ENCODE results near the gene LAGE3.
"Not testable (repeated sequence)": the region's sequence is repeated elsewhere in the genome, so short reads cannot be mapped to it uniquely, and the experiment has no call there.

Gene LAGE3

DNA sequence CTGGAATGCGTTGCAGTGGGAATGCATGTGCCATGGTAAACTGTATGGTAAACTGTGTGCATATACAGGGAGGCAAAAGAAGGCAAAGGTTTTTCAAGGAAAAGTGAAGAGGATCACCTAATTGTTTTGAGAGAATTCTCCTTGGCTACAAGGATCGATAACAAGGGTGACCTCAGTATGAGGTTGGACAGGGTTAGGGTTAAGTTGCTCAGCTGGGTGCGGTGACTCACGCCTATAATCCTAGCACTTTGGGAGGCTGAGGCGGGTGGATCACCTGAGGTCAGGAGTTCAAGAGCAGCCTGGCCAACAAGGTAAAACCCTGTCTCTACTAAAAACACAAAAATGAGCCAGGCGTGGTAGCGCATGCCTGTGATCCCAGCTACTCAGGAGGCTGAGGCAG lies 22.3 kb upstream of the LAGE3 start:
- DNase-seq = not testable (repeated sequence)

DNA sequence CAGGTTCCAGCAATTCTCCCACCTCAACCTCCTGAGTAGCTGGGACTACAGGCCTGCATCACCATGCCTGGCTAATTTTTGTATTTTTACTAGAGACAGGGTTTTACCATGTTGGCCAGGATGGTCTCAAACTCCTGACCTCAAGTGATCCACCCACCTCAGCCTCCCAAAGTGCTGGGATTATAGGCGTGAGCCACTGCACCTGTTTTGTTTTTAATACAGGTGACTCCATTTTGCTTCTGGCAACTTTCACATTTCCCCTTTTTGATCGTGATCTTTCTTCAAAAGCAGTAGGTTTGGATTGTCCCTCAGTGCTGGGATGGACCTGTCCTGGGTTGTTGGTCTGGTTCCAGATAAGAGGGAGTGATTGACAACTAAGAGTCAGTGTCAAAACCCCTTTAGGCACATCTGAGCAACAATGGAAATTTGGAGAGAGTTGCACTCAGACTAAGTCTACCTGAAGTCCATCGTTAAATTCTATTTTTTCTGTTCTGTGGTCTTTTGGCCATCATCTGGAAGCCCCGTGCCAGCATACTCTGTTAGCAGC lies 17.6 kb upstream of the LAGE3 start:
- not testable (repeated sequence) for DNase-seq

- no peak for DNase-seq
These were observed 16.4 kb upstream of the LAGE3 start for GRCh38 chrX:154495472-154495922.

DNA sequence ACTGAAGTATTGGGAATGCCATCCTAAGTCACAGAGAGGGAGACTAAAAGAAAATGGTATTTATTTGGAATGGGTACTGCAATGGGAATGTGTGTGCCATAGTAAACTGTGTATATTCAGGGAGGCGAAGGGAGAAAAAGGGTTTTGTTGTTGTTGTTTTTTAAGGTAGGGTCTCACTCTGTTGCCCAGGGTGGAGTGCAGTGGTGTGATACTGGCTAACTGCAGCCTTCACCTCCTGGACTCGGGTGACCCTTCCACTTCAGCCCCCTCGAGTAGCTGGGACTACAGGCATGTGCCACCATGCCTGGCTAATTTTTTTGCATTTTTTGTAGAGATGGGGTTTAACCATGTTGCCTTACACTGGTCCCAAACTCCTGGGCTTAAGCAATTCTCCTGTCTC lies 15.6 kb upstream of the LAGE3 start:
- no peak for DNase-seq

DNA sequence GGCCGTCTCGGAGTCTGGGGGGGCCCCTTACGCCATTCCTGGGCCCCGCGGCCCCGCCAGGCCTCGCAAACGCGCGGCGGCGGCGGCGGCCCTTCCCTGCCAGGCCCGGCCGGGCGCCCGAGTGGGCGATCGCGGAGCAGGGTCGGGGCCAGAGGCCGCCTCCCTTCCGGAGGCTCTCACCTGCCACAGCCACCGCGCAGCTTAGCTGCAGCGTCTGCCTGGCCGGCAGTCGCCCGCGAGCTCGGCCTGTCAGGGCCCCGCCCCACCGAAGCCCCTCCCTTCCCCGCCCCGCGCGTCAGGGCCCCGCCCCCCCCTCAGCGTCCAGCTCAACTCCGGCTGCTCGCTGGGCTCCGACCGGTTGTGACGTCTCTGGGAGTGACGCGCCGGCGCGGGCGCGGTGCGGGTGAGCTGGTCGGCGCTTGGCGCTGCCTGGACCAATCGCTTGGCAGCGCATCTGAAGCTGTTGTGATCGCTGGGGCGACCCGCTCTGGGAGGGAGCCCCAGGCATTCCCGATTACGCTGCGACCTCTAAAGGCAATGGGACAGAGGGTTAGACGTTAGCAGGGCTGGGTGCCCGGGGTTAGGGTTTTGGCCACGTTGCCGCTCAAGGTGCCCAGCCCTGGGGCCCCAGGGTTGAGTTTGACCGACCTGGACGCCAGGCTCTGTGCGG lies 11.5 kb upstream of the LAGE3 start, which contains the start of gene SLC10A3:
TSS of gene SLC10A3 (minus strand) at position 216 of the 670 bp plus-strand sequence. CDS start 1,689 bp downstream, outside the sequence.
- peak; percentile 85 to 88 for DNase-seq

DNA sequence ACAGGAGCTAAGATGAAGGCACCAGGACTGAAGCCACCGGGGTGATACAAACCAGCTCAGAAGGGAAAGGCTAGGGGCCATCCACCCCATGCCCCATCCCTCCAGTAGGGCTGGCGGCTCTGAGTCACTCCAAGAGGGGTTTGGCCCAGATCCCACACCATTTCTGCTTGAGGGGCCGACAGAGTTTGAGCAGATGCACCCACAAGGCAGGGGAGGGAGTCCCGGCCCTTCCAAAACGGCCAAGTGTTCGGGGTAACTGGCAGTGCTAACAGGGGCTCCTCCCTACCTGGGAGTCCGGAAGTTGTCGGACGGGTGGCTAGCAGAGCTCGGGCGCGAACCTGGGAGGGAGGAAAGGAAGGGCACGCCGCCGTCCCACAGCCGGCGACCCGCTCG lies 10.9 kb upstream of the LAGE3 start:
- peak in 1 of 2 donors; percentile 40 for DNase-seq

GRCh38 chrX:154489182-154489581 lies 10.1 kb upstream of the LAGE3 start:
- no peak for DNase-seq

DNA sequence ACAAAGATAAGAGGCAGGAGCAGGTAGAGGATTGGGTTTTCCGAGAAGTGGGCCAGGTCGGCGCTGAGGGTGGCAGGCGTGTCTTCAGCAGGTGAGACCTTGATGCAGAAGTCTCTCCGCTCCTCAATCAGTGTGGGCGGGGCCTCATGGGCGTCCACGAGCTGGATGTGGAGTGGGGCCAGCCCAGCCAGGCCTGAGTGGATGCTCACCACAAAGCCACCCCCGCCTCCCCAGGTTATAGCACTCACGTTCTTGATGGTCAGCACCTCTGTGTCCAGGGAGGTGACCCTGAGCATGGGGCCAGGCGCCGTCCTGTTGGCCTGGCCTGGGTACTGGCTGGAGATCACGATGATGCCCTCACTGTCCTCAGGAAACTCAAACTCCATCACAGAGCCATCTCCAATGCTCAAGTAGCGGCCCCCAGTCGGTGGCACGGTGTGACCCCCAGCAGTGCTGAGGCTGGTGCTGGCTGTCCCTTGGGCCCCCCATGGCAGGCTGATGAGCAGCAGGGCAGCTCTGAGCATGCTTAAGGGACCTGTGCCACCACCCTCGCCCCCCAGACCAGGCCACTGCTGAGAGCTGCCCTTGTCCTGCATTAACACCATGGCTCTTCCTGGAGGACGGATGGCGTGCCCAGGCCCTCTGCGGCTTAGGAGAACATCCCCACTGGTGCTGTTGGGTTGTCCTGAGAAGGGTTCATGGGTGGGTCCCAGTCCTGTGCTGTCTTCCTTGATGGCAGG lies 9.4 kb upstream of the LAGE3 start:
- no peak for DNase-seq

GRCh38 chrX:154487518-154488290 lies 8.6 kb upstream of the LAGE3 start:
- no peak for DNase-seq

DNA sequence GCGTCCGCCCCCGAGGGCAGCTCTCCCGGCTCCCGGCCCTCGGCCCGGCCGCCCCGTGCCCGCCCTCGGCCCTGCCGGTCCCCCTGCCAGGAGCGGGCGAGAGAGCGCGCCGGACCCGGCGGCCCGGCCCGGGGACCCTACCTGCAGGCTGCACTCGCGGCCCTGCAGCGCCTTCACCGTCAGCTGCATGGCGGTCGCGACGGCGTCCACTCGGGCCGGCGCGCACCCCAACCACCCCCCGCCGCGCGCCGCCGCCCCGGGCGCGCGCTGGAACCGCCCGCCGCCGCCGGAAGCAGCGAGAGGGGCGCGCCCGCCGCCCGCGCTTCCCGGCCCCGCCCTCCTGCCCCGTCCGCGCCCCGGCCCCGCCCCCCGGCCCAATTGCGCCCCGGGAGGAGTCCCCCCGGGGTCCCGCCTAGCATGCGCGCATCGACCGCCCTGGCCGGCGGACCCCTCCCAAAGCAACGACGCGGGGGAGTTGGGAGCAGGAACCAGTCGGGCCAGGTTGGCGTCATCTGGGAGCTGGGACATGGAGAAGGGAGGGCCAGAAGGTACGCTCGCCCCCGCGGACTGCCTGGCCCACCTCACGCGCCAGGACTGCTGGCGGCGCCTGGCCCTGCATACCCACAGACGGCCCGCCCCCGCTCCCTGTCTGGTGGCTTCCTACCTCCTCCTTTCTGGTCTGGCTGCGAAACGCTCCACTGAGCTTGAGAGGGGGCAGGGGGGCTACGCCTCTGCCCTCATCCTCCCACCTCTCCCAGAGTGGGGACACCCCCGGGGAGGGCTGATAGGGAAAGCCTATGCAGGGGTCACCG lies 7.5 kb upstream of the LAGE3 start, which contains the start of gene UBL4A:
TSS of gene UBL4A (minus strand) at position 220 of the 812 bp plus-strand sequence. CDS start at position 189, 31 bp downstream.
- DNase-seq = peak; percentile 57 to 72

DNA sequence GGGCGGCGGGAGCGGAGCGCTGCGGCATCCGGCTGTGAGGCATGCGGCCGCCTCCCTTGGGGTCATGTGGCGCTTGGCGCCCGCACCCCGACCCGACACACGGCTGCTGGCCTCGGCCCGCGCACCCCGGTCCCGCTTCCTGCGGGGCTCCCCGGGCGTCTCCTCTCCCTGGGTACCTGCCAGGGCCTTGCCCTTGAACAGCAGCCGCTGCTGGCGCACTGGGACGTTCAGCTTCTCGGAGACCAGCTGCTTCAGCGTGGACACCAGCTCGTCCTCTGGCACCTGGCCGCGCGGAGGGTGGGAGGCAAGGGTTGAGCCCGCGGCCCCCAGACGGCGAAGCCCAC lies 6.9 kb upstream of the LAGE3 start:
- DNase-seq = peak; percentile 27 to 36

DNA sequence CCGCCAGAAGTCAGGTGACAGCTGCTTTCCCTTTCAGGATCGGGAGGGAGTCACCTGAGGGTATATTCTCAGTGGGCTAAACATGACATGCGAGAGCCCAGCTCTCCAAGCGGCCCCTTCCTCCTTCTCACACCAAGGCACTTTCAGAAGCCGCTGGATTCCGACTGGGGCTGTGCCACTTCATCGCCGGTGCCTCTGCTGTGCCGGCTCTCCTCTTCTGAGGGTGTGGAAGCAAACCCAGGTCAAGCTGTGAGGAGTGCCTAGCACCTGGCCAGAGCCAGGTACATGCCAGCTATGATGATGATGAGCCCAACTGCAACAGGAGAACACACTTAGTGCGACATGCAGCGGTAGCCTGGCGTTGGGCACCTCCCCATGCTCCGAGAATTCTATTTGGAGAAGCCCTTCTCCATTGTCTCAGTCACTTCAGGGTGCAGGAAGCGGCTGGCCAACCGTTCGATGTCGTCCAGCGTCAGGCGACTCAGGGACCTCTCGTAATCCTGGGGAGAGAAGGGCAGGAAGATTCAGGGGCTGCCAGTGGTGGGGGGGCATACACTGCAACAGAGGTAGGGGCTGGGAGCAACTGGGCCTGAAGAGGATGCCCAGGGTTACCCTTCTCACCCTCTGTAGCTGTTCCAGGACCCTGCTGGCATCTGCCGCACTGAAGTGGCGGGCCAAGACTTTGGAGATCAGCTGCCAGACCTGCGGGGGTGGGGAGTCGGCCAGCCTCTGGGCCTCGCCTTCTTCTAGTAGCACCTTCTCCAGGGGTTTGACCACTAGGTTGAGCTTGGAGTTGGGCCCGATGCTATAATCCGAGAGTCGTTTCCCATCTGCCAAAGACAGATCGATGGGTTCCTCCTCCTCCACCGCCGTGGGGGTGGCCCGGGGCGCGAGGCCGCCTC lies 6.3 kb upstream of the LAGE3 start:
- no peak for DNase-seq

- DNase-seq = no peak
These were observed 5.4 kb upstream of the LAGE3 start for GRCh38 chrX:154484255-154485149.

- DNase-seq = no peak
These were observed 4.2 kb upstream of the LAGE3 start for GRCh38 chrX:154483325-154483724.

GRCh38 chrX:154482786-154483185 lies 3.7 kb upstream of the LAGE3 start:
- no peak for DNase-seq

DNA sequence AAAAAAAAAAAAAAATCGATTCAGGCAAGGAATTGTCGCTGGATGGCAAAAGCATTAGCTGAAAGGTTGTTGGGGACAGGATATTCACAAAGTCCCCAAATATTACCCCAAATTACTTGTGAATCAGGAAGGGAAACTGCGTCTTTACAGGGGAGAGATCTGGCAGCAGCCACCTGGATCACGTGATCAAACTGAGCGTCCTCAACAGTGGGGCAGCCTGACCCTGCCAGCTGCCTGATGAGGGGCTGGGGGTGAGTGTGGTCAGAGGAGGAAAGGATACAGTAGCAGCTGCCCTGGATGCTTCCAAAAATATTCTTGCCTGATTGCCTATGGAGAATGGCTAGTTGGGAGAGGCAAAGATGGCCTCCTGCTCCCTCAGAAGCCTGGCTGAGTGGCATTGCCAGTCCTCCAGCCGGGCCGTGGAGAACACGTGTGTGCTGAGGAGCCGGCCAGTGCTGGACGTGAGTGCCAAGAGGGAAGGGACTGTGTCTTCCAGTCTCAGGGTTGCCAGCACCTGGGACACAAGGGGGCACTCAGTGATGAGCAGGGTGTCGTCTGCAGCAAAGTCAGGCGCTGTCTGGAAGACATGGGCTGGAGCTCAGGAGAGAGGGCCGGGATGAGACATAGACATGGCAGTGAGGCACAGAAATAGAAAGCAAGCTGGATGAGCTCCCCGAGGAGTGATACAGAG lies 3.0 kb upstream of the LAGE3 start:
- DNase-seq = no peak

- no peak for DNase-seq
These were observed 2.1 kb upstream of the LAGE3 start for GRCh38 chrX:154481195-154481594.

GRCh38 chrX:154477891-154478477 lies 1.1 kb downstream of the LAGE3 start:
- no peak for DNase-seq

GRCh38 chrX:154476821-154477220 lies 2.3 kb downstream of the LAGE3 start:
- DNase-seq = no peak

Data from stimulated activated CD4-positive, alpha-beta T cell treated with anti-CD3 and anti-CD28 coated beads, Interleukin-2, amount 100 ng/mL, for 24 hours (primary cell).